Astrocyte (in vitro differentiated cells and primary cell): Measurements from ENCODE around the gene PKM.

ENCODE experiments used
- CTCF ChIP-seq: IDR thresholded peaks from 2 replicates; pipeline ENCODE4 v1.5.1; 2011; ENCODE audit warnings: low read depth, mild to moderate bottlenecking, inconsistent platforms, low read length, moderate library complexity; ENCODE audit not compliant: insufficient read depth
- EZH2 ChIP-seq: IDR thresholded peaks from 2 replicates; pipeline ENCODE4 v1.6.1; 2012; ENCODE audit warnings: mild to moderate bottlenecking, low read length, inconsistent platforms; ENCODE audit not compliant: insufficient read depth

GRCh38 chr15:72220687-72221086, 10.3 kb downstream of the PKM start:
- TF ChIP-seq EZH2: no peak
- TF ChIP-seq CTCF: no peak
